ENCODE data around the gene RIMBP3C.
"Not testable (repeated sequence)": the region's sequence is repeated elsewhere in the genome, so short reads cannot be mapped to it uniquely, and the experiment has no call there.

RIMBP3C gene

DNA sequence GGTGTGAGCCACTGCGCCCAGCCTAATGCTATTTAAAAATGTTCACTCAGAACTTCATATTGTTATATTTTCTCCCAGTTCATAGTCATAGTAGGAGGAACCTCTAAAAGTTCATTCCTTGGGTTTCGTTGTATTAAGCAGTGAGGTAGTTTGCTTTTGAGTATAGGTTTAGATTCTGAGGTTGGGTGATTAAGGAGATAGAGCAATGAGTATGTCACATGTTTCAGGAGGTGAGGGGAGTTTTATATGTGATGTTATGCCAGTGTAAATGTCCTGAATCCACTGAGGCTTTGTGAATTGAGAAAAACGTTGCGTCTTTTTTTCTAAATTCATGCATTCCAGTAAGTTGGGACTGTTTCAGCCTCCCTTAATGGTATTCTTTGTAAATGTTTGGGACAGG, 20.4 kb upstream of the RIMBP3C start:
- no peak for DNase-seq

DNA sequence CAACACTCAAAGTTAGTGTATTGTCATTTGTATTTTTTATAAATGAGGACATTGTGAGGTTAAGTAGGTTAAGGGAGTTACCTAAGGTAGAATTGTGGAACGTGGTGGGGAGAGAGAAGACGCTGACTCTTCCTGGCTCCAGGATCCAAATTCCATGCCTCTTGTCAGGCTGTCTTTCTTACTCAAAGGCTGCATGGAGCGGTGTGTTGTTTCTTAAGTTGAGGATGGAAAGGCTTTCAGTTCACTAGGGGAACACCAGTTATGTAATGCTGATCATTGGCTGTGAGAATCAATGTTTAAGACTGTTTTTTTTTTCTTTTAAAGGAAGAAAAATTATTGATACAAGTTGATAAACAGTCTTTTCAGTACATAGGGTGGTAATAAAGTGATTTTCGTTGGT, 19.1 kb upstream of the RIMBP3C start:
- DNase-seq, result no peak

DNA sequence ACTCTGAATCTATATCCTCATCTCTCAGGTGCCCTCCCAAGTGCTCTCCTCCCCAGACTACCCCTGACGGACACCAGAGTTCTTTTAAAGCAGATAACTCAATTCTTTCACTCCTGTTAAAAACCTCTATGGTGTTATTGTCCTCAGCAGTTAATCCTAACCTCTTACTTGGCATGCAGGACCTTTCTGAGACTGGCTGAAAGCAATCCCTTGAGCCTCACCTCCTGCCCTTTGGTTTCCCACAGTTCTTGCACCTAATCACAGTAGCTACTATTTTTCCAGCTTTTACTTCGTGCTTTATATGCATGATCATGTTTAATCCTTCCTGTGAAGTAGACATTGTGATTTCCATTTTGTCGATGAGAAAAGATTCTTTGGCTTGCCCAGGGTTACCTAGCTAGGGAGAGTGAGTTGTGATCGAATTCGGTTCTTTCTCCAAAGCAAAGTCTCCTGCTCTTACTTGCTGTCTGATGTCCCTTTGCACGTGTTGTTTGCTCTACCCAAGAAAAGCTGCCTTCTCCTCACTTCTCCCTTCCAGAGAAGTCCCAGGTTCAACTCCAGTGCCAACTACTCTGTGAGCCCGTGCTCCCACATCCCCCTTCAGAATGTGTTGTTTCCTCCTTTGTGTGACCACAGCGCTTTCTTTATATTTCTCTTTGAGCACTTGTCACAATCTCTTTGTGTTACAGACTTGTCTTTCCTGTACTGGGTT, 18.4 kb upstream of the RIMBP3C start:
- no peak for DNase-seq

DNA sequence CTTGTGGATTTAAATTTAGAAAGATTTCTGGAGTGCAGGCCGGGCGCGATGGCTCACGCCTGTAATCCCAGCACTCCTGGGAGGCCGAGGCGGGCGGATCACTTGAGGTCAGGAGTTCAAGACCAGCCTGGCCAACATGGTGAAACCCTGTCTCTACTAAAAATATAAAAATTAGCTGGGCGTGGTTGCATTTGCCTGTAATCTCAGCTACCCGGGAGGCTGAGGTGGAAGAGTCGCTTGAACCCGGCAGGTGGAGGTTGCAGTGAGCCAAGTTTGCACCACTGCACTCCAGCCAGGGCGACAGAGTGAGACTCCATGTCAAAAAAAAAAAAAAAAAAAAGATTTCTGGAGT, 17.8 kb upstream of the RIMBP3C start:
- DNase-seq, result not testable (repeated sequence)

DNA sequence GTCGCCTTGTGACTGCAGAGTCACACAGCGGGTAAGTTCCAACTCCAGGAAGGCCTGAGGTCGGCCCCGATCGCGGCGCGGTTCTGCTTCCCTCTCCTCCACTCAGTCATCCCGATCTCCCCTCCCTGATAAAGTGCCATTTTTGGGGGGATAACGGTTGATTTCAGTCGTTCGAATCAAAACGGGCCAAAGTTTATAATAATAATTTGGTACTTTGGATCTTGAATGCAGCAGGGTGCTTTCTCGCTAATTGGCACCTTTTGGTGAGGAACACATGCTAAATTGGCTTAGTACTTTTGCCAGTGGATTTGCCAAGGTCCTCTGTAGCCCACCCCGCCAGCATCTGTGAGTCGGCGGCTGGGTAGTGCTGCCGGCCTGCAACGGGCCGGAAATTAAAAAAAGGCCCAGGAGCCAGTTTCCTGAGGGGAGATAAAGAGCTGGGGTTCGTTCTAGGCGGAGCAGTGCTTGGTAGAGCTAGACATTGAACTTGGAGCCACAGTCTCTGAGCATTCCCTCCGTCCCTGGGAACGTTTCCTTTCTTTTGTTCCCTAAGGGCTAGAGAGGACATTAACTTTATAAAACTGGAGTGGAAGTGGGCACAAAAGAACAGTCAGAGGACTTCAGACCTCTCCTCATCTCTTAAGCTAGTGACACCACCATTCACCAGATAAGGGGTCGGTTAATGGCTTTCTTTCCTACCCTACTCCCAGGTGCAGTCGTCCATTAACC, 17.2 kb upstream of the RIMBP3C start:
- no peak for DNase-seq

DNA sequence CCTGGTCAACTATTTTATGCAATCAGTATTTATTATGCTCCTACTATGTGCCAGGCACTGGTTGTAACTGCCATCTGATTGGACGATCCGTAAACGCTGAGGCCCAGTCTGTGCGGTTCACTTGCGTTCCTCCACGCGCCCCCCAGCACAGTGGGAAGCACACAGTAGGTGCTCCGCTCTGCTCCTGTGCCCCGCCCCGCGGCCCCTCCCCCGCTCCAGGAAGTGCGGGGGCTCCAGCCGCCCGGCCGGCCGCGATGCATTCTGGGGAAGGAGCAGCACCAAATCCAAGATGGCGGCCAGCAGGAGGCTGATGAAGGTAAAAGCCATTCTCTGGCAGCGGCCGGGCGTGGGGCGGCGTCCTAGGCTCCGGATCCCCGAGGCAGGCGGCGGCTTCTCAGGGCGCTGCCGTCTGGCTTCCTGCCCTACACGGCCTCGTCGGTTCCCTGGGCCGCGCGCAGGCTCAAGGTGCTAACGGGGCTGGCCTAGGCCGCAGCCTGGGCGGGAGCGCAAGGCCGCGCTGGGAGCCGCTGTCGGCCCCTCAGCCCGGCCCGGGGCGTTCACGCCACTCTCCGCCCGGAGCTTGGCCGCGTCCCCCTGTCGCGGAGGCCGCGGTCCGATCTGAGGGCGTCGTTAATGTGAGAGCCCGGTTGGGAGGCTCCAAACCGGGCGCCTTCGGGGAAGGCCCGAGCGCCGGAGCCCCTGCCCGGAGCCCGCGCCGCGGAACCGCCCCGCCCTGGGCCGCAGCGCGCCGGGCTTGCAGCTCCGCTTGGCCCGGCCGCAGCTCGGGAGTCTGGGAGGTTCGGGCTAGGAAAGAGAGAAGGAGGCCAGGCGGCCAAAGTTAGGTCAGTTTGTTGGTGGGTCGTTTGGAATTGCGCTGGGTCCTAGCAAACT, 16.4 kb upstream of the RIMBP3C start, which contains the start of gene UBE2L3:
Gene UBE2L3 (plus strand): TSS at position 259 of the 891 bp plus-strand sequence. CDS start 31 bp downstream, at position 290.
- peak; percentile 43 for DNase-seq

DNA sequence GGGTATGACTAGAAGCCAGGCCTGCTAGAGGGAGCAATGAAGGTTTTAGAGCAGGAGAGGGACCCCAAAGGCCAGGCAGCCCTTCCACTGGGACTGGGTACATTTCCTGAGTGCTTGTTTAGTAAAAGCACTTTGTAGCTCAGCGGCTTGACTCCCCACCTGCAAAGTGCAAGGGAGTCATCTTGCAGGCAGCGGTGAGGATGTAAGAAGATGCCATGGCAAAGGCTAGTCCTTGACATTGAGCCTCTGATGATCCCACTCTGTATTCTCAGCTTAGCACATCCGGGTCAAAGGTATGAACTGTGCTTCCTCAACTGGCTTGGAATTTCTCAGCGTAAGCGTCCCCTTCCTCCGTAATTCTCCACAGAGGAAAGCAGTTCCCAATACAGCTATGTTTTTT, 13.2 kb upstream of the RIMBP3C start:
- DNase-seq, result no peak

DNA sequence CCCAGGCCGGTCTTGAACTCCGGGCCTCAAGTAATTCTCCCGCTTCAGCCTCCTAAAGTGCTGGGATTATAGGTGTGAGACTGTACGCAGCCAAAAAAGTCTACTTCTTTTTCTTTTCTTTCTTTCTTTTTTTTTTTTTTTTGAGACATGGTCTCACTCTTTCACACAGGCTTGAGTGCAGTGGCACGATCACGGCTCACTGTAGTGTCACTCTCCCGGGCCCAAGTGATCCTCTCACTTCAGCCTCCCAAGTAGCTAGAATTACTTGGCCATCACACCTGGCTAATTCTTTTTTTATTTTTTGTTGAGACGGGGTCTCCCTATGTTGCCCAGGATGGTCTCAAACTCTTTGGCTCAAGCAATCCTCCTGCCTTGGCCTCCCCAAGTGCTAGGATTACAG, 12.7 kb upstream of the RIMBP3C start:
- no peak for DNase-seq

DNA sequence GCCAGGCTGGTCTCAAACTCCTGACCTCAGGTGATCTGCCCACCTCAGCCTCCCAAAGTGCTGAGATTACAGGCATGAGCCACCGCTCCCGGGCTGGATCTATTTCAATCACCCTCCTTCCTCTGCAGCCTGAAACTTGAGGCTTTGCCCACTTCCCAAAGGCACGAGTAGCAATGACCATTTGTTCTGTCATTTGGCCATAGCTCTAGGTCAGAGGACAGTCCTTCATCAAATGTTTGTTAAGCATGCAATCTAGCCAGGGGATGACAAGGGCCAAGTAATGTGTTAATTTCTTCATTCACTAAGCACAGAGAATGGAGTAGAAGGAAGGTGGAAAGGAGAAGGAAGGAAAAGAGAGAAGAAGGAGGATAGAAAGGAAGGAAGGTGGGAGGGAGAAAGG, 9.4 kb upstream of the RIMBP3C start:
- not testable (repeated sequence) for DNase-seq

DNA sequence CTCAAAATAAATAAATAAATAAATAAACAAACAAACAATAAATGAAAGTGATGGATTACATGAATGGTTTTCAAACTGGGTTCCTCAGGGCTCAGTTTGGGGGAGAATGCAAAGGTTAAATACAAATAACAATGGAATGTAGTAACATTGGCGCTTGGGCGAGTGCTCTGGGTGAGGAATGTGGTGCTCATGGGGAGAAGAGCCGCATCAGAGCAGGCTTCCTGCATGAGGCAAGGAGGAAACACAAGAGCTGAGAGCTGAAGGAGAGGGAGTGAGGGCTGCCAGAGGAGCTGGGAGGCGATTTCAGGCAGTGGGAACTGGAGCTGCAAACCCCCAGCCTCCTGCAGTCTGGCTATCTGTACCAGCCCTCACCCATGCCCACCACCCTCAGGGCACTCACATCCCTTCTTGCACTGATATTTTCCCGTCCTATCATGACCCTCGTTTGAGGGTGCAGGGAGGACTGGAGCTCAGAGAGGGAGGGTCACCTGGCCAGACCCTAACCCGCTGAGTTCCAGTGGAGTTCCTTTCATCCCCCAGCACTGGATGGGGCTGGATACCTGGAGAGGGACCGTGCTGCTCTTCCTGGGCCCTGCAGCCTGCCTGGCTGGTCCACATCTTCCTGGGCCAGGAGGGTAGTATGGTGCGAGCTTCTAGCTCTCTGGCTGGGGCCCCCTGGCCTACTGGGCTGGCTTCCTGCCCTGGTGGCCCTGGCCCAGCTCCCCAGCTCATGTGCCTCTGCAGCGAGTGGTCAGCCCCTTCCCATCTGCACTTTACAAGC, 8.3 kb upstream of the RIMBP3C start:
- not testable (repeated sequence) for DNase-seq

DNA sequence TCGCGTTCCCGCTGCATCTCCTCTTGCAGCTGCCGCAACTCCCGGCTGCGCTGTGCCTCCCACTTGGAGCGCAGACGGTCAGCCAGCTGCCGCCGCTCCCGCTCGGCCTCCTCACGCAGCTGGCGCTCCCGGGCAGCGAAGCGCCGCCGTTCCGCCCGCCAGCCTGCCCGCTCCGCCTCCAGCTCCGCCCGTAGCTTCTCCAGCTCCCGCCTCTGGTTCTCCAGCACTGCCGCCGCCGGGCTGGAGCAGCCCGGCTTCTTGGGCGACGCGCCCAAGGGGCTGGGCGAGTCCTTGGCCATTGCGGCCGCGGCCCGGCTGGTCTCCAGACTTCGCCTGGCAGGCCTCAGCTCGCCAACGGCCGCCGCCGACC, 598 bp downstream of the RIMBP3C start:
- DNase-seq, result not testable (repeated sequence)

DNA sequence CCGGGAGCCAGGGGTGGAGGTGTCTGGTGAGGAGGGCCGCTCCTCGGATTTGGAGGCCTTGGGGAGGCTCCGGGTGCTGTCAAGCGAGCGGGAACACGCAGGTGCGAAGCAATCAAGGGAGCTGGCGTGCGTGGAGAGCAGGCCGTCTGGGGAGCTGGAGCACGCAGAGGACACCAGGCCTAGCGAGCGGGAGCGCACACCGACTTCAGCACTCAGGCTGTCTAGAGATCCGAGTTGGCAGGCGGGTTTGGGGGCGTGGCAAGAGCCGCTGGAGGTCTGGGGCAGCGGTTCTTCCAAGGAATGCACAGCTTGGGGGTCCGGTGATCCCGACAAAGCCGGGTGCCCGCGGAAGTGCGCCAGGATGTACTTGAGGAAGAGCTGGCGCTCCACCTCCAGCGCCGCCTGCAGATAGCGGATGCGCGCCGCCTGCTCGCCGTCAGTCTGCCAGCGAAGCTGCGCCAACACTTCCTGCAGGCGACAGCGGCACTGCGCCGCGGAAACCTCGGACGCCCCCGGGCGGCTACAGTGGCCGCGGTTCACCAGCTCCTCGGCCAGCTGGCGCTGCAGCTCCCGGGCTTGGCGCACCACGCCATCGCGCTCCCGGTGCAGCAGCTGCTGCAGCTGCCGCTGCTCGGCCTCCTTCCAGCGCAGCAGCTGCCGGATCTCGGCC, 1.1 kb downstream of the RIMBP3C start:
- not testable (repeated sequence) for DNase-seq

DNA sequence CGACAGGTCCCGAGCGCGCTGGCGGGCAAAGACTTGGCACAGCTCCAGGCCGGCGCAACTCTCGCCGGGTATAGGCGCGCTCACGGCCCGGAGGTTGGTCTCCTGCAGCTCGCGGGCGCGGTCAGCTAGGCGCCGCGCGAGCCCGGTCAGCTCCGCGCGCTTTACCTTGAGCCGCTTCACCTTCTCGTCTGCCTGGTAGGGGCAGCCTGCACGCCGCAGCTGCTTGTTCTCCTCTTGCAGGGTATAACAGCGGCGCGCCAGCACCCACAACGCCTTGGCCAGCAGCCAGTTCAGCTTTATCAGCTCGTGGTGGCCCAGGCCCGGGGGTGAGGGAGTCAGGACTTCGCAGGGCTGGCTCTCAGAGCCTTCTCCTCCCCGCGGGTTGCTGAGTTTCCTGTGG, 1.7 kb downstream of the RIMBP3C start:
- DNase-seq, result not testable (repeated sequence)

DNA sequence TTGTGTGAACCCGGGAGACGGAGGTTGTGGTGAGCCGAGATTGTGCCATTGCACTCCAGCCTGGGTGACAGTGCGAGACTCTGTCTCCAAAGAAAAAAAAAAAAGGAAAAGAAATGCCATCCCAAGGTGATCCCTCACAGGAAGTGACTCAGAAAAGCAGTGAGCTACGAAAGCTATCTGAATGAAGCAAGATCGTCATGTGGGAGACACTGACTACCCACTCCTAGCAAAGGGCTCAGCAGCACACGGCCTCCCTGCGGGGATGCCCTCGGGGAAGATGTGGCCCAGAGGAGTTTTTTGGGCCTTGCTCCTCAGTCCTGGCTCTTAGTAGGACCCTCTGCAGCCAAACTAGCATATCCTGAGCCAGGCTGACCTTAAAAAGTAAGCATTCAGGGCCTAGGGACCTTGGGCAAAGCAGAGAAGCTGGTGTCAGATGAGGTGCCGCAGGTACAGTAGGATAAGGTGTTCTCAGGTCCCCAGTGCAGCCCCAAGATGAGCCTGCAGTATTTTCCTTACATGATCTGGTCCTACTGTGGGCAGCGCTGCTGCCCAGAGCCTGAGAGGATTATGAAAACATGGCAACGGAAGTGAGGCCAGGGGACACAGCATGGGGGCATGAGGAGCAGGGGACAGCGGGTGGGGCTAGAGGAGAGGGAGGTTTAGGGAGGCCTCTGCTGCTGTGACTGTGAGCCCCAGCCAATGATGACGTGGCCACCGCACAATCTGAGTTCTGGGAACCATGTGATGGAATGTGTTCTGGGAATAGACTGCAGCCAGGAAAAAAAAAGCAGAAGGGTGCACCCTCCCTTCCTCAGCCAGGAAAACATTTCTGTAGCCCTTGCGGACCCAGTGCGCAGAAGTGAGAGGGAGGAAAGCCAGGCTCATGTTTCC, 6.6 kb downstream of the RIMBP3C start:
- not testable (repeated sequence) for DNase-seq

DNA sequence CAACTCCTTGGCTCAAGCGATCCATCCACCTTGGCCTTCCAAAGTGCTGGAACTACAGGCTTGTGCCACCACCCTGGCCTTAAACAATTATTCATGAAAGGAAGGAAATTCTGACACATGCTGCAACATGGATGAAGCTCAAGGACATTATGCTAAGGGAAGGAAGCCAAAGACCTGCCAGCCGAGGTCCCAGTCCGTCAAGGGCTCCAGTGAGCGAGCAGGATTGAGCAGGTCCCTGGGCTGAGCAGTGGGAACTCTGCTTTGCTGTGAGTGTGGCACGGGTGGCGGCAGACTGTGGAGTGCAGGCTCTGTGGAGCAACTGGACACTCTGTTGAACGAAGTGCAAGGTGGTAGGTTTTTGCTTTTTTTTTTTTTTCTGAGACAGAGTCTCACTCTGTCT, 11.4 kb downstream of the RIMBP3C start:
- not testable (repeated sequence) for DNase-seq

DNA sequence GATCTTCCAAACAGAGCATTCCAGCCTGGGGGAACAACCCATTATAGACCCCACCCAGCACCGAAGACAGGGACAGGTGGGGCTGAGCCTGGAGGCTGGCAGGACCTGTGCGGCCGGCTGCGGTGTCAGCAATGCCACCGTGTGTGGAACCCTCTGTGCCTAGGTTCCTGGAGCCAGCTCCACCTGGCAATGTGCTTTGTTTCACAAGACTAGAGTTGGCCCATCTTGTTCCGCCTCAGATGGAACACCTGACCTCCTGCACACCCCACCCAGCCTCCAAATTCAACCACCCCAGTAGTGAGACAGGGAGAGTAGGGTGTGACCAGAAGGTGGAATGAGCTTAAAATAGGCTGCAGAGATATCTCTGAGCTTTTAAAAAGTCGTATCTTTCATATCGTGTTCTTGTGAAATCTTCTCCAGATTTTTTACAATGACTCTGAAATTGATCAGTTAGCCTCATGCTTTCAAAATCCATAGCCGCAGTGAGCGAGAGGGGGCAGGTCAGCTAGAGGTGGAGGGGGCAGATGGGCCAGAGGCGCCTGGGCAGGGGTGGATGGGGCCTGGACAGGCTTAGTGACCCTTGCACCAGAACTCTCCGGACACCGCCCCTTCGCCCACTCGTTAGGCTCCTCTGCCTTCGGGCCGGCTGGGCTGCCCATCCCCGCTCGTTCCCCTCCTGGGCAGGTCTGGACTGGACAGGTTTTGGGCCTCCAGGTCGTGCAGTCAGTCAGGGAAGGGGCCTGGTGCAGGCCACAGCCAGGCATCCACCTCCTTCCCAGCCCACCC, 18.2 kb downstream of the RIMBP3C start:
- not testable (repeated sequence) for DNase-seq

DNA sequence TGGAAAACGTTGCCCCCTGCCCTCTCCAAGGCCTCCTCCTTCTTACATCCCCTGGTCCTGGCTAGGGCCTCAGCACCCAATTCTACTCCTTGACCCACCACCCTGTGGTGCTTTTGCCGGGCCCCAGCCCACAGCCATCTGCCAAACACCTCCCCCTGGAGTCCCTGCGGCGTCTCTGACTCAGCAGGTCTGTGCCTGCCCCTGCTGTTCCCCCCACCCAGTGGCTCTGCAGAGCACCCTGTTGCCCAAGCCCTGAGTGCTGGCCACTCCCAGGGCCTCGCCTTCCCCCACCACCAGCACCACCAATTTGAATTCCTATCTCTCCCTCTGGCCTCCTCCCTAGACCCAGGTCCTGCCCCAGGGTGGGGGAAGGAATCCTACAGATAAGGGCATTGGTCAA, 19.7 kb downstream of the RIMBP3C start:
- not testable (repeated sequence) for DNase-seq

DNA sequence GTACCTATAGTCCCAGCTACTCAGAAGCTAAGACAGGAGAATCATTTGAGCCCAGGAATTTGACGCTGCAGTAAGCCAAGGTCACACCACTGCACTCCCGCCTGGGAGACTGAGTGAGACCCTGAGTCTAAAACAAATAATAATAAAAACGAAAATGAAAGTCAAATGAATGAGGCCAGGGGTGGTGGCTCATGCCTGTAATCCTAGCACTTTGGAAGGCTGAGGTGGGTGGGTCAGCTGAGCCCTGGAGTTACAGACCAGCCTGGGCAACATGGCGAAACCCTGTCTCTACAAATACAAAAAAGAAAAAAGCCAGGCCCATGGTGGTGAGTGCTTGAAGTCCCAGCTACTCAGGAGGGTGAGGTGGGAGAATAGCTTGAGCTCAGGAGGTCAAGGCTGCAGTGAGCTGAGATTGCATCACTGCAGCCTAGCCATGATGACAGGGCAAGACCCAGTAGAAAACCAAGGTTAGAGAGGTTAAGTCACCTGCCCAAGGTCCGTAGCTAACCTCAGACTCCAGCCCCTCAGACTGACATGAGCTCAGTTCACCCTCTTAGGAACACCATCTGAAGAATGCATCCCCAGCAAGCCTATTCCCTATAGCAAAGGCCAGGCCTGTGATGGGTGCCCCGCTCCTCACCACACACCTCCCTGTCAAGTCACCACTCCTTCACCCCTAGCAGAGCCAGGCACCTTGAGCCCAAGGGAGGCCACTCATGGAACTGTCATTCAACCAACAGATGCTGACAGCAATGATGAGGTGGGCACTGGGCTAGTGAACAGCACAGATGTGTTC, 24.4 kb downstream of the RIMBP3C start:
- DNase-seq, result not testable (repeated sequence)

All from NCI-H226 (cell line).